Omental fat pad (tissue), 4 donors: ENCODE measurements around the gene FILIP1. TPM values are rescaled to one million over a fixed set of nuclear protein-coding genes. Genes with fewer than 3 reads are reported as not detected.

Experiments used
- ATAC-seq: fragments of 150-250 bp; one replicate; pipeline ENCODE4 v1.9.1; 2016; ENCODE audit warnings: mild to moderate bottlenecking, moderate library complexity; ENCODE audit not compliant: low FRiP score
- DNase-seq: peaks from one replicate; pipeline ENCODE4 v3.0.0-alpha.2; 2019; ENCODE audit warnings: low spot score
- total RNA-seq, 4 donors: library from RNA; depleted of rRNA; stranded (reverse); fragments of >200 nt; gene quantifications; one replicate each; pipeline ENCODE4 v1.1.0, GENCODE V29; 2016
- TF ChIP-seq, protein P1 (sequence below), 3 donors: fragments of 450-650 bp; IDR thresholded peaks; one replicate each; pipeline ENCODE4 v1.5.1; 2016 to 2017; ENCODE audit warnings: antibody characterized with exemption in 3 of 3, mild to moderate bottlenecking in 3 of 3, moderate library complexity in 2 of 3

Gene FILIP1
- total RNA-seq, 4 donors from 2014 or later, result 3.0 to 15.9 (median 5.7) TPM

DNA sequence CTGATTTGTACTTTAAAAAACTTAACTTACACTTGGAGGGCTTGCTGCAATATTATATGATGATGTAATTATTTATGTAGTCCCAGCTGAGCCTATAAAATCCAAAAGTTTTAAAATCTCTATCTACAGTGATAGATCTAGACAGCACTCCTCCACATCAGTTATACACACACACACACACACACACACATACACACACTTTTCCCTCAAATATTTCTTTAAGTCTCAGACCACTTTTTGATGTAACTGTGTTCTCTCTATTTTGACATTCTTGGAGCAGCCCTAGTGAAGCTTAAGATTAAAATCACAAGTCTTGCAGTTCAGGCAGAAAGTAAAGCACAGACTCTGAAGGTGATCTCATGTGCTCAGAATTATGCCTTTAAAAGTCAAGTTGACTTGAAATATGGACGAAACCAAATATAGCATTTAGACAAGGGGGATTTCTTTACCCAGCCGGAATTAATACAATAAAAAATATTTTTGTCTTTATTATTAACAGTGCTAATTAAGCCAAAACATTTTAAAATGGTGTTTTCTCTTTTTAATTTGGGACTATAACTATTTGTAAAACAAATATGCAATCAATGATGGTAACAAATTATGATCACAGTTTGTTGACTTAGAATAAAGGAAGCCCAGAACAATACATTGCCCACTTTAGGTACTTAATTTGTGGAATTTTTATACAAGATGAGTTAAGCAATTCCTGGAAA is 145.5 kb downstream of the FILIP1 start:
- ATAC-seq (no peak), DNase-seq (no peak)
- TF ChIP-seq, protein P1, sequence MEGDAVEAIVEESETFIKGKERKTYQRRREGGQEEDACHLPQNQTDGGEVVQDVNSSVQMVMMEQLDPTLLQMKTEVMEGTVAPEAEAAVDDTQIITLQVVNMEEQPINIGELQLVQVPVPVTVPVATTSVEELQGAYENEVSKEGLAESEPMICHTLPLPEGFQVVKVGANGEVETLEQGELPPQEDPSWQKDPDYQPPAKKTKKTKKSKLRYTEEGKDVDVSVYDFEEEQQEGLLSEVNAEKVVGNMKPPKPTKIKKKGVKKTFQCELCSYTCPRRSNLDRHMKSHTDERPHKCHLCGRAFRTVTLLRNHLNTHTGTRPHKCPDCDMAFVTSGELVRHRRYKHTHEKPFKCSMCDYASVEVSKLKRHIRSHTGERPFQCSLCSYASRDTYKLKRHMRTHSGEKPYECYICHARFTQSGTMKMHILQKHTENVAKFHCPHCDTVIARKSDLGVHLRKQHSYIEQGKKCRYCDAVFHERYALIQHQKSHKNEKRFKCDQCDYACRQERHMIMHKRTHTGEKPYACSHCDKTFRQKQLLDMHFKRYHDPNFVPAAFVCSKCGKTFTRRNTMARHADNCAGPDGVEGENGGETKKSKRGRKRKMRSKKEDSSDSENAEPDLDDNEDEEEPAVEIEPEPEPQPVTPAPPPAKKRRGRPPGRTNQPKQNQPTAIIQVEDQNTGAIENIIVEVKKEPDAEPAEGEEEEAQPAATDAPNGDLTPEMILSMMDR (IDR thresholded peaks at IDR 0.05), result no peak

DNA sequence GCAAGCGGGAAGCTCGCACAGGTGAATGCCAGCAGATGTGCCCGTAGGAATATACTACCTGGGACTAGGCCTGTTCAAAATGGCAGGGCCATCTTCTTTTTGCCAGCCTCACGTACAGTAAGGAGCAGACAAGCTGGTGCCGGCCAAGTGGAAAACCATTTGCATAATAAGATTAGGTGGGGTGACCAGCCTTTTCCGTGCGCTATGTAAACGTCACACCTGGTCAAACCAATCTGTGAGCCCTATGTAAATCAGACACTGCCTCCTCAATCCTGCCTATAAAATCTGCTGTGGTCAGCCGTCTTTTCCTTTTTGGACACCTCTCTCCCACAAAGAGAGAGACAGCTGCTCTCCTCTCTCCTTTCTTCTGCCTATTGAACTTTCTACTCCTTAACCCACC is 148.2 kb downstream of the FILIP1 start:
- ATAC-seq, result no peak
- TF ChIP-seq, protein P1 (IDR thresholded peaks at IDR 0.05), result no peak
- DNase-seq, result no peak

DNA sequence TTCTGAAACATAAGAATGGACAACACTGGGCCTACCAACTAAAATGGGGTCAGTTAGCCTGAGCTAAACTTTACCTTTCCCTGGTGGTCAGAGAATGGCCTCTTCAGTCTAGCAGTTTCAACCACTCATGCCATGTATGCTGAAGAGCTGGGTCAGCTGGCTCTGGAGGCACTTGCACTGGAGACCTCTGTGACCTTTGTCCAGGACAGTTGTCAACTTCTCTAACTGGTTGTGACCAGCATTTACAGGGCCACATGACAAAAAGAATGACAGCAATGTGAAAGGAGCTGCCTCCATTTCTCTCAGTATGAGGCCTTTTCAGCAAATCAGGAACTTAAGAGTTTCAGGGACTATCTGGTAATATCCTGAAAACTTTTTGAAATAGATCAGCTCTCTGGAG is 149.1 kb downstream of the FILIP1 start:
- no peak for DNase-seq
- no peak for ATAC-seq
- TF ChIP-seq, protein P1 (IDR thresholded peaks at IDR 0.05), result no peak

DNA sequence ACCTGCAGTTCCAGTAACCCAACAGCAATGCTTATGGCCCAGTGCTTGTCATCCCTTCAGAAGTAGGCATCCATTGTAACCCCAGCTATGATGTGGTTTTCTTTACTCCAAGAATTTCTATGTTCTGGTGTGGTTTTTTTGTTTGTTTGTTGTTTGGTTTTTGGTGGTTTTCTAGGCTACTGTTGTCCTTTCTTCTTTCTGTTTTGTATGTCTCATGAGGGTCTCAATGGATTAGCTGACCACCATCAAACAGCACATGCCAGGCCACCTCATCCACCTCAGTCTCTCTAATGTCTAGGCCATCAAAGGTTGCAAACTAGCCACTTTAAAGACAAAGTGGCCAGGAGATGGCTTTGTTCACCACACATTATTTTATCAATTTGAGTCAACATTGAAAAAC is 149.6 kb downstream of the FILIP1 start:
- DNase-seq (no peak), ATAC-seq (no peak)
- TF ChIP-seq, protein P1 (IDR thresholded peaks at IDR 0.05), result no peak

DNA sequence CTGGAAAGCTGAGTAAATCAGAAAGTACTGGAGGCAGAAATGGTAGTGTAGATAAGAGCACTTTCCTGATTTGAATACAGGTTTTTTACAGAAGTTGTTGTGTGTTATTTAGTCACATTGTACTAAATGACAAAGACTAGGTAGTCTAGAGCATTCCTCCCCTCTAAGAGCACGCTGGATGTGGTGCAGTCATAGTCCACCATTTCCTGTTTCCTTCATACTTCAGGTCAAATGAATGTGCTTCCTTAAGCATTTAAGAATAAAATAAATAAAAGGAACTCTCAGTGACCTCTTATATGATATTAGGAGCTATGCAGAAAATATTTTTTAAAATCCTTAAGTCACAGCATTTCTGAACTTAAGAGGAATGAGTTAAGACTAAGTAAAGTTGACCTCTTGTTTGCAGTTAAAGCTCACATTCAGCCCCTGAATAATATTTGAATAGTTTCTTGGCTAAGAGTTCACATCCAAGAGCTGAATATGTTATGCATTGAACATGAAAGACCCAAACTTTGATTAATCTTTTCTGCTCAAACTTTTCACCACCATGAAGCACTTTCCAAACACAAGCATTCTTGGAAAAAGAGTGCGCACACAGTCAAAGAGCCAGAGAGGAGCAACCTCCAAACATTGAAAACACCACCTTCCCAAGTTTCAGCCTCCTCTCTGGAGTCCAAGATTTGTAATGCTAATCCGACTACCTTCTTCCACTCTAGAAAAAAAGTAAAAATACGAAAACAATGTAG is 155.6 kb downstream of the FILIP1 start:
- no peak for ATAC-seq

DNA sequence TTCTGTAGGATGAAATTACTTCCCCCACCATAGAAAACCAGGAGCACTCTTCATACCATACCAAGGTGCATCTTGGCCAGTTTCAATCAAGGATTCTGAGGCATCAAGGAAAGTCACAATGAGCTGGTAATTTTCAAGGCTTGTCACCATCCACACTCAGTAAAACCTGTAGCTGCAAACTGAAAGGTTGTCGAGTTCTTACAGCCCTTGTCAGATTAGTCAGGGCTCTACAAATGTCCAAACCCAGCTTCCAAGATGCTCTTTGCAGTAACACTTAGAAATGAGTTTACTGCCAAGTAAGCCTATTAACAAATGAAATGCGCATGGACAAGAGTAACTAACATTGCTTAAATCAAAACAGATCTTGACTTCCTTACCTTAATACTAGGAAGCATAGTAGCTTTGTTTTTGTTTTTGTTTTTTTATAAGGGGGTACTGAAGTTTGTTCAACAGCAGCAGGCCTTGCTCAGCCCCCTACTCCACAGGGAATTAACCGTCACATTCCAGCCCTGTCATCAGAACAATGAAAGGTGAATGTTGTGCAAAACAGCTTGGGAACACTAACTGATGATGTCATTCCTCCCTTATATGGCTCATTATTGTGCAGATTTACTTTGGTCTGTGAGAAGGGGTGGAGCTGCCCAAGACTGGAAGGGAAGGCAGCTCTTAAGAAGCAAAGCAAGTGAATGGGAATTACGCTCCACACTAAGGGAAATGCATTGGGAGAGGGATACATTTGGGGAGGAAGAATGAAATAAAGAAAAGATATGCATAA is 159.1 kb downstream of the FILIP1 start:
- TF ChIP-seq, protein P1 (IDR thresholded peaks at IDR 0.05), result no peak
- ATAC-seq, result peak; percentile 32
- DNase-seq, result no peak

More for the DNA sequence above, 155.6 kb downstream of the FILIP1 start:
- TF ChIP-seq, protein P1 (IDR thresholded peaks at IDR 0.05), result no peak
- no peak for DNase-seq
